IPS DF 19.7 (cell line): Measurements from ENCODE around the gene ADGRE1.

Experiments
- DNase-seq: peaks from one replicate; pipeline ENCODE4 v3.0.0-alpha.2; 2013; ENCODE audit warnings: low read depth, low spot score

ADGRE1 gene

DNA sequence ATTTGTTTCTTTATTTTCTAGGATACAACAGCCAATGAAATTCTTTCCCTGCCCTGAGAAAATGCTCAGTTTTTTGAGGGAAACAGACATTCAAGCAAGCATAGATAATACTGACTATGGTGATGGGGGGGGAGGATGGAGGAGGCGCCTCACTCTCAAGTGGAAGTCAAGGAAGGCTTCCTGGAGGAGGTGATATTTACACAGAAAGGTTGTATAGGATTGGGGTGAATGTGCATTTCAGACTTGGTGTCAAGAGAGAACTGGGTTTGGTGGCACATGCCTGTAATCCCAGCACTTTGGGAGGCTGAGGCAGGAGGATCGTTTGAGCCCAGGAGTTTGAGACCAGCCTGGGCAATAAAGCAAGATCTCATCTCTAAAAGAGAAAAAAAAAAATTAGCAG is 12.2 kb upstream of the ADGRE1 start:
- no peak for DNase-seq

DNA sequence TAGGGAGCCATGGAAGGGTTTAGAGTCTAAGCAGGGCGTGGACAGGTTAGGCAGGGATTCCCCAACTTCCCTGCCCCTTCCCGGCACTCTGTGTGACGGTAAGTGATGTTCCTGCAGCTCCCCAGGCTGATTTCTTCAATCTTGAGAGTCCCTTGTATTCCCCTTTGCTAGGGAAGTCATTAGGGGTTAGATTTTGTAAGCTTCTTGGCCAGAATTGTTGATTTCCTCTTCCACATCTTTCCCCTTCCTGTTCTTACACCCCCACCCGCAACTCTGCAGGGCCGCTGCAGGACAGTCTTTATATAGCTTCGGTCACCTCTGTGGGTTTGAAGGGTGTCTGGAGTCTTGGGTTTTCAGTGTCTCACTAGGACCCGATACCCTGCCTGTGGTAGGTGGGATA is 10.6 kb upstream of the ADGRE1 start:
- no peak for DNase-seq

DNA sequence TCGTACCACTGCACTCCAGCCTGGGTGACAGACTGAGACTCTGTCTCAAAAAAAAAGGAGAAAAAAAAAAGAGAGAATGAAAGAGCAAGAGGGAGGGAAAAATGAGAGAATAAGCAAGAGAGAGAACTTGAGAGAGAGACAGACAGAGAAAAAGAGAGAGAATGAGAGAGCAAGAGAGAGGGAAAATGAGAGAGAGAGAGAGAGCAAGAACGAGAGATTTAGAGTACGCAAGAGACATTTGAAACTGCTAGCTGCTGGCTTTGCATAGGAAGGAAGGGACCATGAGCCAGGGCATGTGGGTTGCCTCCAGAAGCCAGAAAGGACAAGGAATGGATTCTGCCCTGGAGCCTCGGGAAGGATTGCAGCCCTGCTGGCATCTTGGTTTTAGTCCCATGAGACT is 9.6 kb upstream of the ADGRE1 start:
- no peak for DNase-seq

DNA sequence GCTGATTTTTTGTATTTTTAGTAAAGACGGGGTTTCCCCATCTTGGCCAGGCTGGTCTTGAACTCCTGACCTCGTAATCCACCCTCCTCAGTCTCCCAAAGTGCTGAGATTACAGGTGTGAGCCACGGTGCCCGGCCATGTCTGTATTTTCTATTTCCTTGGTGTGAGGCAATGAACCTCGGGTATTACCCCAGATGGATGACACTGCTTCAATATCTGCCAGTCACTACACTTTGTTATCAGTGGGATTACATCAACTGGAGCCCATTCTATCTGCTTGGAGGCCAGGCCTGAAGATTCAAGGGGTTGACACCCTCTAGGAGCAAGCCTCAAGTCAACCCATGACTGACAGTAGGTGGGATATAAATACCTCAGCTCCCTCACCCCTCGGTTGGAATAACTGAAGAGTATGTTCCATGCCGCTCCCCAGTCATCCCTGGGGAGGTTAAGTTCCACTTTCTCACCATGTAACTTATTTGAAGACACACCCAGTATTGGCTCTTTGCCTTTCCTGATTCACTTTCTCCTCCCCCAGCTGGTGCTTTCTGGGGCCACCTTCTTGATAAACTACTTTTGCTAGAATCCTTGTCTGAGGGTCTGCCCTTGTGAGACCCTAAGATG is 992 bp upstream of the ADGRE1 start:
- no peak for DNase-seq

DNA sequence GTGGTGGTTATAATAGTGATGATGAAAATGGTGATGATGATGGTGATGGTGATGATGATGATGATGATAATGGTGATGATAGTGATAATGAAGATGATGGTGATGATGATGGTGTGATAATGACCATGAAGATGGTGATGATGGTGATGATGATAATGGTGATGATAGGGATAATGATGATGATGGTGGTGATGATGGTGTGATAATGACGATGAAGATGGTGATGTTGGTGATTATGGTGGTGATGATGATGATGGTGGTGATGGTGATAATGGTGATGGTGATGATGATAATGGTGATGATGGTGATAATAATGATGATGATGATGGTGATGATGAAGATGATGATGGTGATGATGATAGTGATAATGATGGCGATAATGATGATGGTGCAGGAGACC is 1.6 kb downstream of the ADGRE1 start:
- DNase-seq: no peak

DNA sequence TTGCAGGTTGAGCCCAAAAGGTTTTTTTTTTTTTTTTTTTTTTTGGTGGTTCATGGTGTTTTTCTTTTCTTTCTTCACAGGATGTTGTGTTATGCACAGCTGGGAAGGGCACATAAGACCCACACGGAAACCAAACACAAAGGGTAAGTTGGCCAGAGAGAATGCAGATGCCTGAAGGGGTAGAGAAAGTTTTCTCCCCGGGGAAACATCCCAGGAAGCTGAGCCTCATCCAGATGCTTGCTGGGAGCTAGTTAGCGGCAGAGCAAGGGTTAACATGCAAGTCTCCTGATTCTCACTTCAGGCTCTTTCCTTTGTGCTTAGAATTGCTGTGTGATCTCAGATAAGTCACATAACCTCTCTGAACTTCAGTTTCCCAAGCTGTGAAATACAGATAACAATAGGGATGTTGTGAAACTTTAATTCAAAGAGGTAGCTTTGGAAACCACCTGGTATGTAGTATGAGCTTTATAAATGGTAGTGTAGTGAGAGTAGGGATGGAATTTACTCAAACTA is 3.1 kb downstream of the ADGRE1 start:
- no peak for DNase-seq

DNA sequence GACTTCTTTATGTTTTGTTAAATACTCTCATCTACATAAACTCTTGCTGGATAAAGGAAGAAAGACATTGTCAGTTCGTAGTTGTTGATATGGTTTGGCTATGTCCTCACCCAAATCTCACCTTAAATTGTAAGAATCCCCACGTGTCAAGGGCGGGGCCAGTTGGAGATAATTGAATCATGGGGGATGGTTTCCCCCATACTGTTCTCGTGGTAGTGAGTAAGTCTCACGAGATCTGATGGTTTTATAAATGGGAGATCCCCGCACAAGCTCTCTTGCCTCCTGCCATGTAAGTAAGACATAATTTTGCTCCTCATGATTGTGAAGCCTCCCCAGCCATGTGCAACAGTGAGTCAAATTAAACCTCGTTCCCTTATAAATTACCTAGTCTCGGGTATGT is 3.6 kb downstream of the ADGRE1 start:
- DNase-seq: no peak

DNA sequence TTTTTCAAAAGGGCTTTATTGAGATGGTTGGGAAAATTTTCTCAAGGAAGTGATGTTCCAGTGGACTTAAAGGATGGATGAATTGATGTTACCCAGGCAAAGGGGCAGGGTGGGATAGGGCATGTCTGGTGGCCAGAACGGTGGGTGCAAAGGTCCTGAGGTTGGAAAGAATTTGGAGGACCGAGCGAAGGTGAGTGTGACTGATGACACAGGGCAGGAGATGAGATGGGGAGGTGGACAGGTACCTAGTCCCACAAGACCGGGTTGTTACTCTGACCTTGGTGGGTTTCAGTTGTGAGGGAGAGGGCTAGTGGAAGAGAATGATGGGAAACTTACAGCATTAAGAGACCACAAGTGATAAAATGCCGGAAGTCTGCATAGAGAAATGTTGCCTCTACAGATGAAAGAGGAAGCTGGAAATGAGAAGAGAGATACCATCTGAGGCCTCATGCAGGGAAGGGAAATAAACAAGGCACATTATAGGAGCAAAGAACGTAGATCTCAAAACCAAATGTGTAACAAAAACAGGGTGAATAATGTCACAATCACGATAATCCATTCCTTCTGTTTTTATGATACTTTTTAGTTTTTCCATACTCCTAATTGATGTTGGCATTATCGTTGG is 4.5 kb downstream of the ADGRE1 start:
- DNase-seq: no peak

DNA sequence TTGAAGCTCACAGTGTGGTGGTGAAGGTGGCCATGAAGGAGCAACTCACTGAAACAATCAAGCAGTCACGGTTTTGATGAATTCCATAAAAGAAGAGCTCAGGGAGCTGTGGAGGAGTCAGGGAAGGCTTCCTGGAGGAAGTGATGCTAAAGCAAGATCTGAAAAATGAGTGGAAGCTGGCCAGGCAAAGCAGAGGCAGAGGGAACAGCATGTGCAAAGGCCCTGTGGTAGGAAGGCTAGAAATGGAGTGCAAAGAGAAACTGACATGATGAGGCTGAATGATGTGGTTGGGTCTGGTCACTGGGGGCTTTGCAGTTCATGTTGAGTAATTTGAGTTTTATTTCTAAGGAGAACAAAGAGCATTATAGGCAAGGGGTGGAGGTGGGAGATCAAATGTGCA is 6.9 kb downstream of the ADGRE1 start:
- no peak for DNase-seq

DNA sequence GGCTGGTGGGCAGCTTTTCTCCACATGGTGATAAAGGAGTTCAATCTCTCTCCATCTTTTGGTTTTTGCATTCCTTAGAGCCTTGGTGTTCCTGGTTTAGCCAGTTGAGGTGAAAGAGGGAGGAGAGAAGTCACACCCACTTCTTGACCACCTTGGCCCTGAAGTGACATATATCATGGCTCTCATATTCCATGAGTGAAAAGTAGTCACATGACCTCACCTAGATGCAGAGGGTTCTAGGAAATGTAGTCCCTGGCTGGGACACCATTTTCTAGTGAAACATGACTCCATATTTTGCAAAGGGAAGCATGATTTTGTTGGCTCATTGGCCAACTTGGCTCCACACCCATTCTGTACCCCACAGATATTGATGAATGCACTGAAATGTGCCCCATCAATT is 16.1 kb downstream of the ADGRE1 start:
- no peak for DNase-seq

DNA sequence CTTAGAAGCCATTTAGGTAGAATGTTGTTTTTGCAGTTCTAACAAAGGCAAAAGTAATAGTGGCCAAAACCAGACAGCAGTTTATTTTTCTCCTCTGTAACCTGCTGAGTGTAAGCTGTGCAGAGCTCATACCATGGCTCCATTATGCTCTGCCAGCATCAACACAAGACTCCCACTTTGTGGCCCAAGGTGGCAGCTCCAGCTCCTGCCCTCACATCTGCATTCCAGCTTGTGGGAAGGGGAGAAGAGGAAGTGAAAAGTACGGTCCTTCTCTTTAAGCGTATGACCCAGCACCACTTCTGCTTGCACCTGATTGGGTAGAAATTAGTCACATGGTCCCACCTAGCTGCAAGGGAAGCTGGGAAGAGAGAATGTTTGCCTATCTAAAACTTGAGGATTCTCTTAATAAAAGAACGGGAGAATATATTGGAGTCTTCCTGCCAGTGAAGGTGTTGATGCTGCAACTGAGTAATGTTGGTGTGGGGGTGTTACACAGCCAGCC is 19.2 kb downstream of the ADGRE1 start:
- DNase-seq: no peak

DNA sequence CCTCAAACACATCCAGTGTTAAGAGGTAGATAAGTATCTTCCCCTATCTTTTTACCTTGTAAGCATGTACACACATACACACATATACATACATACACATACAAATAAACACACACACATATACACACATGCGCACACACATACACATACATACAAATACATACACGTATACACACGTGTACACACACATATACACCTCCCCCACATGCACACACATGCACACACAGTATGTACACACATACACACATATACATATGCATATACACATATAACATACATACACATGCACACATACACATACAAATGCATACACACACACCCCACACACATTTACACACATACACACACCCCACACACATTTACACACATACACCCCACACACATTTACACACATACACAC is 24.1 kb downstream of the ADGRE1 start:
- no peak for DNase-seq

DNA sequence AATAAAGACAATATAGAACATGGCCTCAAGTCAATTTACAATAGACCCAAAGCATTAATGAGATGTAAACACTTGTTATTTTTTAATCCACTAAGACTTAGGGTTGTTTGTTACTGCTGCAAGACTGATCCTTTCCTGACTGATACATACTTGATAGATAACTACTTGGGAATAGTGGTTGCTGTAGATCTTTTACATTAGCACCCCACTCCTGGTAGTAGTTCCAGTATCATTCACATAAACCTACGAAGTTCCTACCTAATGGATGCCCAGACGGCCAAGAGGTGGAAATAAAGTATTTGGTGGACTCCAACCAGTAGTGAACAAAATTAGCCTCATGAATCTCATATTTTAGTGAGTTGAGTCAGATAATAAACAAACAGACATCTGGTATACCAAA is 26.9 kb downstream of the ADGRE1 start:
- DNase-seq: no peak

DNA sequence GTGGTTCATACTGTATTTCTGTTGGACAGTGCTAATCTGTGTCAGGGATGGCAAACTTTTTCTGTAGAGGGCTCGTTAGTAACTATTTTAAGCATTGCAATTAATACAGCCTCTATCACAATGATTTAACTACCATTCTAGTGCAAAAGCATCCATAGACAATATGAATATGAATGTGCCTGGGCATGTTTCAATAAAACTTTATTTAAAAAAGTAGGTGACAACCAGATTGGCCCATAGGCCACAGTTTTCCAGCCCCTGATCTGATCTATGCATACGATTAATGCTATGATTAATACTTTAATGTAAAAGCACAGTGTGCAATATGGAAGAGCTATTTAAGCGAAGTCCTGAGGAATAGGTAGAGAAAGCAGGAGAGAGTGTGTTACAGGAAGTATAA is 29.6 kb downstream of the ADGRE1 start:
- DNase-seq: no peak

DNA sequence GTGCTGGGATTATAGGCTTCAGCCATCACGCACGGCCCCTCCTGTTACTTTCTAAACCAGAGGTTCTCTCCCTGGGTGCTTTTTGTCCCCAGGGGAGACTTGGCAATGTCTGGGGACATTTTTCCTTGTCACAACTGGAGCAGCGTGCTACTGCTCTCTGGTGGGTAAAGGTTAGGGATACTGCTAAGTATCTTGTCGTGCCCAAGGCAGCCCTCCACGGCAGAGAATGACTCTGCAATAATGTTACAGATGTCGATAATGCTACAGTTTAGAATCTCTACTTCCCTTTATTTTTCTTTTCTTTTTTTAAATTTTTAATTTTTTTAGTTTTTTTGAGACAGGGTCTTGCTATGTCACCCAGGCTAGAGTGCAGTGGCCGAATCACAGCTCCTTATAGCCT is 38.0 kb downstream of the ADGRE1 start:
- no peak for DNase-seq

DNA sequence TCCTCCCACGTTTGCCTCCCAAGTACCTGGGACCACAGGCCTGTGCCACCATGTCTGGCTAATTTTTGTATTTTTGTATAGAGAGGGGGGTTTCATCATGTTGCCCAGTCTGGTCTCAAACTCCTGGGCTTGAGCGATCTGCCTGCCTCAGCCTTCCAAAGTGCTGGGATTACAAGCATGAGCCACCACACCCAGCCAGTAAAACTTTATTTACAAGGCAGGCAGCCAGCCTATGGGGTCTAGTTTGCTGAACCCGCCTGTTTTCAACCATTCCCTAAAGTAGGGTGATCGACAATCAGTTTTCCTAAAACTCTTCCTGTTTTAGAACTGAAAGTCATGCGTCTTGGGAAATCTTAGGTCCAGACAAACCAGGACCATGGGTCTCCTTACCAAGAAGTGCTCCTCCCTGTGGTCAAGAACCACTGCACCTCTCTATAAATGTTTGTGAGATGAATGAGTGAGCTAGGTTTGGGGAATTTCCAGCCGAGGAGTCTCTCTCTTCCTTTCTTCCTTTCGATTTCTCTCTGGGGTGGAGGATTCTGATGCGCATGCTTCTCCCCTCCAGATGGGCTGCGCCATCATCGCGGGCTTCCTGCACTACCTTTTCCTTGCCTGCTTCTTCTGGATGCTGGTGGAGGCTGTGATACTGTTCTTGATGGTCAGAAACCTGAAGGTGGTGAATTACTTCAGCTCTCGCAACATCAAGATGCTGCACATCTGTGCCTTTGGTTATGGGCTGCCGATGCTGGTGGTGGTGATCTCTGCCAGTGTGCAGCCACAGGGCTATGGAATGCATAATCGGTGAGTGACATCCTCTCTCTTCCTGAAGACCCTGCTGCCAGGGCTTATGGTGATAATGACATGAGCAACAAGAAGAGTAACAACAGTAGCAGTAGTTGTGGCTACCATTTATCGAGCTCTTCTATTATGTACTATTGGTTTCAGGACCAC is 38.7 kb downstream of the ADGRE1 start:
- no peak for DNase-seq

DNA sequence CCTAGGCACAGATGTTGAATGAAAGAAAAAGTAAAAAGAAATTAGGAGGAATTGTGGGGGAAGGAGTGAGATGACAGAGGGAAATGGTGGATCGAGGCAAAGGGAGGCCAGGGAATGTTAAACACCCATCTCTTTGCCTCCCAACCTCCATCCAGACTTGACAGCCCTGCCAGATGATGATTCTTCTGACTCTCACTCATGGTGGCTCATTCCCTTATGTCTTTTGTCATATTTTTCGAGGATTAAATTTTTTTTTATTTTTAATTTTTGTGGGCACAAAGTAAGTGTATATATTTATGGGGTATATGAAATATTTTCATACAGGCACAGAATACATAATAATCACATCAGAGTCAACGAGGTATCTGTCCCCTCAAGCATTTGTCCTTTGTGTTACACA is 42.8 kb downstream of the ADGRE1 start:
- no peak for DNase-seq

DNA sequence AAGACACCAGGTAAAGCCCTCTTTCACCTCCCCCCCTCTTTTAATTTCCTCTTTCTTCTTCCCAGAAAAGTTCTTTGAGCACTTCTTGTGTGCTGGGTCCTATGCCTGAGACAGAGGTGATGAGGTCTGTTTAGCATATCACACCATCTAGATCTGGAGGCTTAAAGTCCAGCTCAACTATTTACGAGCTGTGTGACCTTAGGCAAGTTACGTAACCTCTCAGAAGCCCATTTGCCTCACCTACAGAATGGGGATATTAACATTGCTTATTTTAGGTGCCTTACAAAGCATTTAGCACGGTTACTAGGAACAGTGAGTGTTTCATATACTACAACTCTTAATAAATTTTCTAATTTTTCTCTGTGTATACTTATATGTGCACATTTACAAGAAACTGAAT is 47.7 kb downstream of the ADGRE1 start:
- no peak for DNase-seq

DNA sequence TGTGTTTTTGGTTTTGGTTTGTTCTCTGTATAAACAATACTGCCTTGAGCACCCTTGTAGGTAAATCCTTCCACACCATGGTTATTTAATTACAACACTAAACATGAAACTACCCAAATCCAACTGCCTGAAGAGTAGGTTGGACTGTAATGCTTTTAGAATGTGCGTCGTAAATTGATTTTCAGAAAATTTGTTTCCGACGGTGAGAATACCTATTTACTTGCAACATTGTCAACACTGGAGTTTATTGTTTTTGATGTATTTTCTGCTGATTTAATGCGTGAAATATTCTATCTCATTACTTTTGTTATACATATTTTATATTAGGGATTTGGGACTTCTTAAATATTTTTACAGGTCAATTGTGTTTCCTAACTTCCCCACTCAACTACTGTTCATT is 48.2 kb downstream of the ADGRE1 start:
- DNase-seq: no peak

DNA sequence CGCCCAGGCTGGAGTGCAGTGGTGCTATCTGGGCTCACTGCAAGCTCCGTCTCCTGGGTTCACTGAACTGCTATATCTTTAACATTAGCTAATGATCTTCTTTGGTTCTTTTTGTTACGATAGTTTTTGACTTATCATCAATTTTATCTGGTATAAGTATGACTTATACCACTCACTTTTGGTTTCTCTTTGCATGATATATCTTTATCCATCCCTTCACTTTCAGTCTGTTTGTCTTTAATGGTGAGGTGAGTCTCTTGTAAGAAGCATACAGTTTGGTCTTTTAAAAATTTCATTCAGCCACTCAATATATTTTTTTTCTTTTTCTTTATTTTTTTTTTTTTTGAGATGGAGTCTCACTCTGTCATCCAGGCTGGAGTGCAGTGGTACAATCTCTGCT is 58.4 kb downstream of the ADGRE1 start:
- DNase-seq: no peak

DNA sequence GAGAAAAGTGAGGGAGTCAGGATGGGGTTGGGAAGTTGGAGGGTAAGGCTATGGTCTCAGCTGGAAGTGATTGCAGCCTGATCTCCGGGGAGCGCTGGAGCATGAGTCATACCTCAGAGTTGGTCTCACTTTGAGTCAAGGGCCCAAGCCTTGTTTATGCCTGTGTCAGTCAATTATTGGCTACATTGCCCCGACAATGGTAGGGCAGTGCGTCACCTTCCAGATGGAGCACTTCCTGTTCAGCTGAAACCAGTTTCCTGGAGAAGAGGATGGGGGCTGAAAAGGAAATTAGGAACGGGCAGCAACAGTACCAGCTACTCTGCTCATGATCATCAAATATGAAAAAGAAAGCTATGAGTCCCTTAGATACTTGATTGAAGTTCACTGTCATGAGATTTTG is 60.4 kb downstream of the ADGRE1 start:
- no peak for DNase-seq

DNA sequence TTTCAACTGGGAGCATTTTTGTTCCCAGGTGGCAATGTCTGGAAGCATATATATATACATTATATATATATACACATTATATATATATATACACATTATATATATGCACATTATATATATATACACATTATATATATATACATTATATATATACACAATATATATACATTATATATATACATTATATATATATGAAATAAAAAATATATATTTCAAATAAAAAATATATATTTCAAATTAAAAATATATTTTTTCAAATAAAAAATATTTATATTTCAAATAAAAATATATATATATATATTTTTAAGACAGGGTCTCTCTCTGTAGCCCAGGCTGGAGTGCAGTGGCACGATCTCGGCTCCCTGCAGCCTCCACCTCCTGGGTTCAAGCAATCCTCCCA is 61.5 kb downstream of the ADGRE1 start:
- DNase-seq: no peak

DNA sequence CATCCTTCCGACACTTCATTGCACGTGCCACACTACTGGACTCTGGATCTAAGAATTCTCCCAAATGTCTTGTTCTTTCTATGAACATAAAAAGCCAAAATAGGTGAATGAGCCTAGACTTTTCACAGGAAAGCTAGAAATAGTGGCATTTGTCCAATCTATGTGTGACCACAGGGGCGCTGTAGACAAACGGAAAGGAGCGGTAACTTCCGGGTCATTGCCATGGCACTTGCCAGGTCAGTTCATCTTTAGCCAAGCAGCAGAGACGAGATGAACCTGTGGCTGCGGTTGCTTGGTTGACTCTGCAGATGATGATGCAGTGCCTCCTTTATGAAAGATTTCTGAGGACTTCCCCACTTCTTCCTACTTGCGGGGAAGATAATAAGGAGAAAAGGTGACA is 65.6 kb downstream of the ADGRE1 start:
- DNase-seq: no peak
